ENCODE data around the gene PPM1E.
"Not testable (repeated sequence)": the region's sequence is repeated elsewhere in the genome, so short reads cannot be mapped to it uniquely, and the experiment has no call there.

PPM1E gene

DNA sequence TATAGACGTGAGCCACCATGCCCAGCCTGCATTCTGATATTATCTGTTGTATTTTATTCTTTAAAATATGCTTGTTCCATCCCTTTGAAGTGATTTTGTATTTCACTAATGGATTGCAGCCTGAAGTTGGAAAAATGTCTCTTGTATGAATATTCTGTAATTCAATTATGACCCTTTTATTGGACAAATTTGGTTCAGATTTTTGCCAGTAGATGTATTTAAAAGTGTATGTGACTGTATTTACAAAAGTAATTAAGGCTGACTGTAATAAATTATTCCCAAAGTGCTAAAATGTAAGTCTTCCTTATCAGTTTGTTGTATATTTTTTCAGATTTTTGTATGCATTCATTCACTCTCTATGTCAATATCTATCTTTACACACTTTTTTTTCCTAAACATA lies 23.8 kb downstream of the PPM1E start:
- DNase-seq (ENCODE audit: low read depth, low spot score): no peak

DNA sequence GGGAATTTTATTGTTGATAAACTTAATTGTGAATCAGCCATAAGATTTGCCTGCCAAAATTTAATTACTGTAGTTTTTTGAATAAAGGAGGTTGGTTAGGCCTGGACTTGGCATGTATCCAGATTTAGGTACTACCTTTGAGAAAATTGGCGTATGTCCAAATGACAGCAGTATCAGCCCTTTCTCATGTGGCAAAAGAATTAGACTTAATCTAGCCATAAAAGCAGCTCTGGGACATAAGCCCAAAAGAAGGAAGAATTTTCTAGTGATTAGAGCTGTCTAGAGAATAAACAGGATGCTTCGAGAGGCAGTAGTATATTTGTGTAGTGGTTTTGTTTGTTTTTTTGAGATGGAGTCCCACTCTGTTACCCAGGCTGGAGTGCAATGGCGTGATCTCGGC lies 27.7 kb downstream of the PPM1E start:
- DNase-seq (ENCODE audit: low read depth, low spot score): no peak

DNA sequence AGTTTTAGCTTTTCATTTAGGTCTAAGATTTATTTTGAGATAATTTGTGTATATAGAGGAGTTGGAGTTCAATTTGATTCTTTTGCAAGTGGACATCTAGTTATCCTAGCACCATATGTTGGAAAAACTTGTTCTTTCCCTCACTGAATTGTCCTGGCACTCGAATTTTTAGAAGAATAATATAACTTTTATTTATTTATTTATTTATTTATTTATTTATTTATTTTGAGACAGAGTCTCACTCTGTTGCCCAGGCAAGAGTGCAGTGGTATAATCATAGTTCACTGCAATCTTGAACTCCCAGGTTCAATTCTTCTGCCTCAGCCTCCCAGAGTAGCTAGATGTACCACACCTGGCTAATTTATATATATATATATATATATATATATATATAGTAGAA lies 29.4 kb downstream of the PPM1E start:
- DNase-seq (ENCODE audit: low read depth, low spot score): no peak

DNA sequence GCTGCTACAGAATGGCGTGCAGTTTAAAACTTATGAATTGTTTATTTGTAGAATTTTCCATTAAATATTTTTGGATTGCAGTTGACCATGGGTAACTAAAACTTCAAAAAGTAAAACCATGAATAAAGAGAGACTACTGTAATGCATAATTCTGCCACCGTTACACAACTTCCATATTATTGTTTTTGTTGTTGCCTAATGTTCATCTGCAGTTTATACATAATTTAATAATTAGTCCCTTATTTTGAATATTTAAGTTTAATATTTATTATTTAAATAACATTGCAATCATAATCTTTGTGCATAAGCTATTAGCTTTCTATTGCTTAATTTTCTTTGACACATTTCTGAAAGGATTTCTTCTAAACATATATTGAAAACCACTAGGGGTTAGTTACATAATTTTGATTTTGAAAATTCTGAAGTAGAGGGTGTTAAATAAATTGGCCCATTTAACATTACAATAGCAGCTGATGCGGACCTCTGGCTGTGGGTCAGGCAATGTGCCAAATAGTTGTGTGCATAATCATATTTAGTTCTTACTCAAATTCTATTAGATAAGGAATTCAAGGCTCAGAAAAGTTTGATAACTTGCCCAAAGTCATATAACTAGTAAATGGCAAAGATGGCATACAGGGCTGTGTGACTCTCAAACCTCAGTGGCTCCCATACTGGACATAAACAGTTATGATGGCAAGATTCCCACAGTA lies 31.1 kb downstream of the PPM1E start:
- no peak for DNase-seq (ENCODE audit: low read depth, low spot score)

DNA sequence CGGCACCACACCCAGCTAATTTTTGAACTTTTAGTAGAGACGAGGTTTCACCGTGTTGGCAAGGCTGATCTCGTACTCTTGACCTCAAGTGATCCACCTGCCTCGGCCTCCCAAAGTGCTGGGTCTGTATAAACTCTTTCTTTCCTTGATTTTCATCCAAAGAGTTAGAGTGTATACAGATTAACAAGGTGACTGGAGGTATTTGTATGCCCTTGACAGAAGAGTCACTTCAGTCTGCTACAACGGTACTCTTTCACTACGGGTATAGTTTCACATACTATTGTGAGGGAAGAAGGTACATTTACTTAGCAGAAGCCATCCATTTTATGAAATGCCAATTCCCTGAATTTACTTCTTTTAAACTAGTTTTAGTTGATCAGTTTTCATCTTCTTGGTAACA lies 32.5 kb downstream of the PPM1E start:
- no peak for DNase-seq (ENCODE audit: low read depth, low spot score)

DNA sequence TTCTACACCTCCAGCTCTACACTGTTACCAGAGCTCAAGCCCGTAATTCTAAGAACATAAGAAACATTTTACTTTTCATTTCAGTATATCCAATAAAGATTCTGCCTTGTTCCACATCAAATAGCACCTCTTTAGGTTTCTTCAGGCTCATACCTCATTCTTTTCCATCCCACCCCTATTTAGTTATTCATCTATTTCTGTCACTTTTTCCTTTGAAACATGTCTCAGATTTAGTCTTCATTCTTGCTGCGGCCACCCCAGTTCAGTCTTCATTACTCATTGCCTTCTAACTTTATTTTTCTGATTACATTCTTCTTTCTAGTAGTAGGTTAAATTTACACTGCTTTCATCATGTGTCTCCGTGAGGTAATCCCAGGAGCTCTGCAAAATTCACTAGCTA lies 33.5 kb downstream of the PPM1E start:
- no peak for DNase-seq (ENCODE audit: low read depth, low spot score)

DNA sequence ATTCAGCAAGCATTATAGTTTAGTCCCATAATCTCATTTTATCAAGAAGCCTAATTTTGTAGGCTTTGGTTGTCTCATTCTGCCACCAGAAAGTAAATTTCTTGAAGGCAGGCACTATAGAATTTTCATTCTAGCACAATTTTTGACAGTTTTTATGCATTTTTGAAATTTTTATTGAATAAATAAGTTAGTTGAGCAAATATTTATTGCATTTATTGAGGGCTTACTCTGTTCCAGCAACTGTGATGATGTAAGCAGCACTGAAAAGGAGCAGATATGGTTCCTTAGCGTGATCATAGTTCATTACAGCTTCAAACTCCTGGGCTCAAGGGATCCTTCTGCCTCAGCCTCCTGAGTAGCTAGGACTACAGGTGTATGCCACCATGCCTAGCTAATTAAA lies 34.2 kb downstream of the PPM1E start:
- DNase-seq (ENCODE audit: low read depth, low spot score): no peak

DNA sequence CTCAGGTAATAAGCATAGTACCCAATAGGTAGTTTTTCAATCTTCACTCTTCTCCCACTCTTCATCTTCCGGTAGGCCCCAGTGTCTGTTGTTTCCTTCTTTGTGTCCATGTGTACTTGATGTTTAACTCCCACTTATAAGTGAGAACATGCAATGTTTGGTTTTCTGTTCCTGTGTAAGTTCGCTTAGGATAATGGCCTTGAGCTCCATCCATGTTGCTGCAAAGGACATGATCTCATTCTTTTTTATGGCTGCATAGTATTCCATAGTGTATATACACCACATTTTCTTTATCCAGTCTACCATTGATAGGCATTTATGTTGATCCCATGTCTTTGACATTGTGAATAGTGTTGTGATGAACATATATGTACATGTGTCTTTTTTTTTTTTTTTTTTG lies 38.9 kb downstream of the PPM1E start:
- not testable (repeated sequence) for DNase-seq (ENCODE audit: low read depth, low spot score)

DNA sequence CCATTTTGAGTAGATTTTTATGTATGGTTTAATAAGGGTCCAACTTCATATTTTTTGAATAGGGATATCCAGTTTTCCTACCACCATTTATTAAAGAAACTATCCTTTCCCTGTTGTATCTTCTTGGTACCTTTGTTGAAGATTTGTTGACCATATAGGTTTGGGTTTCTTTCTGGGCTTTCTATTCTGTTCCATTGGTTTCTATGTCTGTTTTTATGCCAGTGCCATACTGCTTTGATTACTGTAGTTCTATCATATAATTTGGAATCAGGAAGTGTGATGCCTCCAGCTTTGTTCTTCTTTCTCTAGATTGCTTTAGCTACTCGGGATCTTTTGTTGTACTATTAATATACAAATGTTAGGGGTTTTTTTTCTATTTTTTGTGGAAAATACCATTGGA lies 46.5 kb downstream of the PPM1E start:
- DNase-seq (ENCODE audit: low read depth, low spot score): no peak

DNA sequence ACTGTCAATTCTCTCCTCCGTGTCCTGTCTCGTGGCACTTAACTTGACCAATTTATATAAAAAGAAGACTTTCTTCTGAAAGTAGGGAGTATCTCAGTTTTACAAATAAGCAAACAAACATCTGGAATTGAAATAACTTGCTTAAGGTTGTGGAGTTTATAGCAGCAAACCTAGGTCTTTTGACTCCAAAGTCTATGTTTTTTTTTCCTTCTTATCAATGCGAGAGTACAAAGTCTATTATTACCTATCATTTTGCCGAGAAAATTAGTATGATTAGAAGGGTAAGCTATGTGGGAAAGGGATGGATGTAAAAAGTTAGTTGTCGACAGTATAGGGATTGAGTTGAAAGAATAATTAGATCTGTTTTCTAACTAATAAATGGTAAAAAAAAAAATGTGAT lies 50.4 kb downstream of the PPM1E start:
- DNase-seq (ENCODE audit: low read depth, low spot score): no peak

DNA sequence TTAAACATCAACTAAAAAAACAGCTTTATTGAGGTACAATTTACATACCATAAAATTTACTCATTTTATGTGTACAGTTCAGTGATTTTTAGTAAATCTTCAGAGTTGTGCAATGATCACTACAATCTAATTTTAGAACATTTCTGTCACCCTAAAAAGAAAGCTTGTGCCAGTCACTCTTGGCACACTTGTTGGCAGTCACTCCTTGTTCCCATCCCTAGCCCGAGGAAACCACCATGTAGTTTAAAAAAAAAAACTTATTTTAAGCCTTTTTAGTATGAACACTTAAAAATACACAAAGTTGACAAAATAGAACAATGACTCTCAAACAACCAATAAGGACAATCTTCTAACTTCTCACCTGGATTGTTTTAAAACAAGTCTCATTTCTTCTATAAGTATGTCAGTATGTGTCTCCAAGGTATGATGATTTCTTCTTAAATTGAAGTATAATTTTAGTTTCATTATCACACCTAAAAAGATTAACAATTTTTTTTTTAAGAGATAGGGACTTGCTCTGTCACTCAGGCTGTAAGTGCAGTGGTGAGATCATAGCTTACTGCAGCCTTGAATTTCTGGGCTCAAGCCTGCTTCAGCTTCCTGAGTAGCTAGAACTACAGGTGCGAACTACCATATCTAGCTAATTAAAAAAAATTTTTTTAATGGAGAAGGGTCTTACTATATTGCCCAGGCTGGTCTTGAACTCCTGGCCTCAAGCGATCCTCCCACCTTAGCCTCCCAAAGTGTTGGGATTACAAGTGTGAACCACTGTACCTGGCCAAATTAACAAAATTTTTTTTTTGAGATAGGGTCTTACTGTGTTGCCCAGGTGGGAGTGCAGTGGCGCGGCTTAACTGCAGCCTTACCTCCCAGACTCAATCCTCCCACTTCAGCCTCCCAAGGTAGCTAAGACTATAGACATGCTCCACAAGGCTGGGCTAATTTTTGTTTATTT lies 53.2 kb downstream of the PPM1E start:
- no peak for DNase-seq (ENCODE audit: low read depth, low spot score)

DNA sequence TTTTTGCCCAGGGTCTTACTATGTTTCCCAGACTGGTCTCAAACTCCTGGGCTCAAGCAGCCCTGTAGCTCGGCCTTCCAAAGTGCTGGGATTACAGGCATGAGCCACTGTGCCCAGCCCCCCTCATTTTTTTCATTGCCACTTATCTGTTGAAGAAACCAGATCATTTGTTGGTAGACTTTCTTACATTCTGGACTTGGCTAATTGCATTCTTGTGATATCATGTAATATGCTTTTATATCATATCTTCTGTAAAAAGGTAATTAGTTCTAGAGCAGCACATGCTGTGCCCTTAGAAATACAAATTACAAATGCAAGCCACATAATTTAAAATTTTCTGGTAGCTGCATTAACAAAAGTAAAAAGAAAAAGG lies 53.9 kb downstream of the PPM1E start:
- DNase-seq (ENCODE audit: low read depth, low spot score): no peak

DNA sequence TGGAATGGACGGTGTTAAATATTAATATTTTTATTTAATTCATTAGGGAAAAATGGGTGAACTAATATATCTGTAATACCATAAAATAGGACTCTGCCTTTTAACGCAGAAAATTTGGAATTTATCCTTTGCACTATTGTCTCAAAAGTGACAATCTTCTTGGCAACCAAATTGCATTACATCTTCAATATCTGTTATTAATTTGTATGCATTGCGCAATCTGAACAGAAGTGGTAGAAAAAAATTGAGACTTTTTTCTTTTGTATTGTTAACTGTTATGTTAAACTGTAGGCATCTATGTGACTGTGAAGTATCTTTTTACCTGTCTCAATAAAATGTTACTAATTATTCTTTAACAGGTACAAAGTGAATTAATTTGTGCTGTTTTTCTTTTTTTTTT lies 55.6 kb downstream of the PPM1E start:
- no peak for DNase-seq (ENCODE audit: low read depth, low spot score)

DNA sequence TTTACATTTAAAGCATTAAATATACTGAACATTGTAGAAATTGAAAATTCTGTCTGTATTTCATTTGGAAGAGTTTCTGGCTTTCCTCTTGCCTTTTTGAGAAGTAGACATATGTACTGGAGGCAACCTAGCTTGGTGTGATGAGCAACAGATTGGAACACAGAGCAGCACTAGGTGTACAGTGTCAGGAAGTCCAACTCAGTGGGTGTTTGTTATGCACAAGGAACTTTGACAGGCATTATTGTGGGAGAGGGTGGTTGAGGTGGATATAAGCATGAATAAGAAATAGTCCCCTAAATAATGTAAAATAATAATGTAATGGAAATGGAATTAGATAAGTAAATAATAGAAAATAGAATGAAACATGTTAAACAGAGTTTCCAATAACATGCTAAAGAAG lies 58.1 kb downstream of the PPM1E start:
- no peak for DNase-seq (ENCODE audit: low read depth, low spot score)

DNA sequence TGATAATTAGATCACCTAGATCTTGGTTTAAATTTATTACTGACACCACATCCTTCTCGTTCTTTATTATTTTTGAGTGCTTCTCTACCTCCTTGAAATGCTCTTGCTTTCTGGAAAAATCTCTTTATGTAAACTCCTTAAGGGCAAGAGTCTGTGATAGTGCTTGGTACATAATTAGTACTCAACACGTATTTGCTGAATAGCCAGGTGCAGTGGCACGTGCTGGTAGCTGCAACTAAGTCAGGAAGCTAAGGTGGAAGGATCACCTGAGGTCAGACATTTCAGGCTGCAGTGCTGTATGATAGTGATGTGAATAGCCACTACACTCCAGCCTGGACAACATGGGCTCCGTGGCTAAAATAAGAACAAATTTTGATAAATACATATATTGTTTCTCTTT lies 63.0 kb downstream of the PPM1E start:
- DNase-seq (ENCODE audit: low read depth, low spot score): no peak

DNA sequence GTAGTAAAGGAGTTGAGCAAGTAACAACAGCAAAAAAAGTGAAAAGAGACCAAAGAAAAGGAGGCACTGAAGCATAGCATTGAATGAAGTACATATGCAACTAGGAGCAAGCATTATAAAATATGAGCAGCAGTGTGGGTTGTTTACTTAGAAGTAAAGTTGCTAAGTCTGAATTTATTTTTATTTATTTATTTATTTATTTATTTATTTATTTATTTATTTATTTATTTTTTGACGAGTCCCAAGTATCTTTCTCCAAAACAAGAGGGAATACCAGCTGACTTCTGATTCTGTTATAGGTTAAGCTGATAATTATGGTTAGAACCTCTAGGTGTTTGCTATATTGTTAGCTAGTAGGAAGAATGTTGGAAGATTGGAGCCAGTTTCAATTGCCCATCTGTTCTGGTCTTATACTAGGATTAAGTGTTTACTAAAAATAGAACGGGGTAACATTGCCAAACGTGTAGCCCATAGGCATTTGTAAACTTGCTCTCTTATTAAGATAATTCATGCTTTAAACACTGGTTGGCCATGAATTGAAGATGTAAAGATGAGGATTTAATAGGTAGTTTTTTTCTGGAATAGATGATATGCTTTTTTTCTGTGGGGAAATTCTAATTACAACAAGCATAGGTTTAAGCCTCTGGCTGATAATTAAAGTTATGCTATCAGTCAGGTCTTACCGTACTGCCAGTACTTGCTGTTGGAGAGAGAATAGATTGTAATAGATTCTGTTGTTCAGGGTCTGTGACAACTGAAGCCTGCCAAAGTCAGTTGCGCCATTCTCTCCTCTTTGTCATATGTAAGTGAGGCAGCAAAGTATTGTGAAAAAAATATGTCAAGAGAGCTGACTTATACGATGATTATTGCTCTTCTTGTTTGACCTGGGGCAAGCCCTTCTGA lies 66.7 kb downstream of the PPM1E start:
- DNase-seq (ENCODE audit: low read depth, low spot score): no peak

DNA sequence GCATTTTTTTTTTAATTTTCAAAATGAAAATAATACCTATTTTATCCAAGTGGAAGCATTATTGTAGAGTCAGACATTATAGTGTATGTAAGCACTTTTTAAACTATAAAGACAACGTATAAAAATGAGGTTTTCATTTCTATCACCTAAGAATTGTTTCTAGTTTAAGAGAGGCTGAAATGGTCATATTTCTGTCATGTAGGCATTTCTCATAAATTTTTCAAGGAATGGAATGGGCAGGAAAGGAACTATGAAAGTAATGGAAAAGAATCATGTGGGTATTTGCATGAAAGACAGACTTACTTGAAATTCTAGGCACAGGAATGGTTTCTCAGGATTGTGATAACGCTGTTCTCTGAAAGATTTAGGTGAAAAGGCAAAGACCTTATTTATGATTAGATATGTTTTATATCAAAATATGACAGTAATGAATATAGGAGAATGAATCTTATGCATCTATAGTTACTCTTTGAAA lies 67.4 kb downstream of the PPM1E start:
- no peak for DNase-seq (ENCODE audit: low read depth, low spot score)

DNA sequence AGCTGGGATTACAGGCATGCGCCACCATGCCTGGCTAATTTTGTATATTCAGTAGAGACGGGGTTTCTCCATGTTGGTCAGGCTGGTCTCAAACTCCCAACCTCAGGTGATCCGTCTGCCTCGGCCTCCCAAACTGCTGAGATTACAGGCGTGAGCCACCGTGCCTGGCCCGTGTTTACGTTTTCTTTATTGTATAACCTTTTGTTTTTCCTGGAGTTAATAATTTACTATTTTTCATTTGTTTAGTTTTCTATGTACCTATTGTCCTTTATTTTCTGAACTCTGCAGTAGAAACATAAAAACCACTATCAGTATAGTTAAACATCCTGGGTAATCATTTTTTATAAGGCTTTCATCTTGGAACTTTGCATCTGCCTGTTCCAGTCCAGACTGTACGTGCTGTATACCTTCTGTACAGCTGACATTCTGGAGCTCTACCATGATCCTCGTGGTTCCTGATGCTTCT lies 73.6 kb downstream of the PPM1E start:
- no peak for DNase-seq (ENCODE audit: low read depth, low spot score)

DNA sequence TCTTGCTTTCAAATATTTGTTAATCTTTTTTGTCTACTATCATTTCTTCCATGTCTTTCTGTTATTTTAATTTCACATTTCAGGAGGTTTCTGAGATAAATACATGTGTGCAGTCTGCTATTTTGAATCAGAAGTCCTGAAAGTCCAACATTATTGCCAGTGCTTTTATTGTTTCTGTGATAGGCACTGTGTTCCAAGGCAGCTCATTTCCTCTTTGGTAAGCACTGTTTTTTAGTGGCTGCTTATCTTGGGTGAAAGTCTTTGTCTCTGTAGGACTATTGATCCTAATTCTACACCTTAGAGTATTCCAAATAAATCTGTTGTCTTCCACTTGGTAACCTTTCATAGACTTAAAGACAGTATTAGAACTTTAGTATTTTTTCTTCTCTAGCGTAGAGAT lies 76.1 kb downstream of the PPM1E start:
- no peak for DNase-seq (ENCODE audit: low read depth, low spot score)

DNA sequence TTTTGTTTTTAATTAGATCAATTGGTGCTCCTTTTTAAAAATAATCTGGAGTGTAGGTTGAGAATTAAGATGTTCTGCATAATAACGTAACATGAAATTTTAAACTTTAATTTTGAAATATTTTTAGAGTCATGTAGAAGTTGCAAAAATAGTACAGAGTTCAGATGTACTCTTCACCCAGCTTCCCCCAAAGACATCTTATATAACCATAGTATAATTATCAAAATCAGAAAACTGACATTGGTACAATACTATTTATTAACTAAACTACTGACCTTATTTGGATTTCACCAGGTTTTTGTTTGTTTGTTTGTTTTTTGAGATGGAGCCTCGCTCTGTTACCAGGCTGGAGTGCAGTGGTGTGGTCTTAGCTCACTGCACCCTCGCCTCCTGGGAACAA lies 76.9 kb downstream of the PPM1E start:
- no peak for DNase-seq (ENCODE audit: low read depth, low spot score)

DNA sequence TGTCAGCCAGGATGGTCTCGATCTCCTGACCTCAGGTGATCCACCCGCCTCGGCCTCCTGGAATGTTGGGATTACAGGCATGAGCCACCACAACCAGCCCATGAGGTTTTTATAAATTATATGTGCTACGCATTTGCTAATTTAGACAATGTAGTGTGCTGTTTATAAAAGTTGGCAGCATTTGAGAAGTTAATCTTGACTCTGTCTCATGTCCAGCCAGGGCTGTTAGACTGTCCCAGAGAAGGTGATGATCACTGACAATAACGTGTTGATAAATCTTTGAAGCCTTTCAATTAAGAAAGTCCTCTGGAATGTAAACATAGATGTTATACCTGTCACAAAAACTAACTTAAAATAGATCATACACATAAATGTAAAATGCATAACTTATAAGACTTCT lies 82.0 kb downstream of the PPM1E start:
- no peak for DNase-seq (ENCODE audit: low read depth, low spot score)

All from activated CD4-positive, CD25-positive, alpha-beta regulatory T cell treated with anti-CD3 and anti-CD28 coated beads, Interleukin-2, amount 50 U/mL, for 16 hours (primary cell).